GM19043 (cell line): ENCODE data around the gene PAFAH1B2.
"Not testable (repeated sequence)": the region's sequence is repeated elsewhere in the genome, so short reads cannot be mapped to it uniquely, and the experiment has no call there.

Source experiments
- ATAC-seq: cut with Tn5 transposase; IDR thresholded peaks from one replicate; pipeline ENCODE4 v1.9.1; 2021; ENCODE audit warnings: low read depth; ENCODE audit not compliant: unreplicated experiment

The PAFAH1B2 gene, protein sequence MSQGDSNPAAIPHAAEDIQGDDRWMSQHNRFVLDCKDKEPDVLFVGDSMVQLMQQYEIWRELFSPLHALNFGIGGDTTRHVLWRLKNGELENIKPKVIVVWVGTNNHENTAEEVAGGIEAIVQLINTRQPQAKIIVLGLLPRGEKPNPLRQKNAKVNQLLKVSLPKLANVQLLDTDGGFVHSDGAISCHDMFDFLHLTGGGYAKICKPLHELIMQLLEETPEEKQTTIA

DNA sequence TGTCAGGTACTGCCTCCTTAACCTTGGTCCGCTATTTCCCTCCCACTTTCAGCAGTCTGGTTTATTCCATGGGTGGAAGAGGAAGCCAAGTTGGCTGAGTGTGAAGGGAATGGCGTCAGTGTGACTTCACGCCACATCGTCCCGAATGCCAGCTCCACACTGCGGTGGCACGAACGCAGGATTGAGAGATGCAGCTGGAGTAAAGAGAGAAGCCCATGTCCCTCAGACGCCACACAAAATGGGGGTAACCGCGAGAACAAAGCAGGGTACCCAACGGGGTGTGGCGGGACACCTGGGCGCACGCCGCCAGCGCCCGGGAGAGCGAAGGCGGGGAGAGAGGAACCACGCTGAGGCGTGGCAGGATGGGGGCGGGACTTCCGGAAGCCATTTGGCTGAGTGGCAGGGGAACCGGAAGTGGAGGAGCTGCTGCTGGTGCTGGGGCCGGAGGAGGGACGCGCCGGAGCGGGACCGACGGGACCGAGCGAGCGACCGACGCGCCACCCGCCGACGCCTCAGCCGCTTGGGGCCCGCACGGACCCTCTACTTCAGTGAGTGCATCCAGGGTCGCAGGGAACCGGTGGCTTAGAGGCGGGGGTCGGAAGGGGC is at the start of gene PAFAH1B2:
PAFAH1B2 (plus strand) TSS at position 417 of the 606 bp plus-strand sequence. CDS start 8,161 bp downstream, outside the sequence.
- peak; percentile 93 for ATAC-seq

DNA sequence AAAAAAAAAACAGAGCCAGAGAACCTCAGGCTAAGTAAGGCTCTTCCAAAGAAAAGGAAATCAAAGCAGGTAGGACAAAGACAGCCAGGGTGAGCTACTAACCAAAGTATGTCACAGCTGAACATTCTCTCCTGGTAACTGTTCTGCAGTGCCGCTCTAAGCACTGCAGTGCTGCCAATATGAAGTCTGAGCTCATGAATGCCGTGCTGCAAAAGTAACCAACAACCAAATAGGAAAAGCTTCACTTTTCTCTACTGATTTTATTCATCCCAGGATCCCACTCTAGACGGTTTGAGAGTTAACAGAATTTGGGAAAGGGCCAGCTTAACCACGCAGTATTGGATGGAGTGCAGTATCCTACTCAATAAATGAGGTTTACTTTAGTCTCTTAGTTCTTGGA is 49.3 kb upstream of the PAFAH1B2 start:
- ATAC-seq: no peak

DNA sequence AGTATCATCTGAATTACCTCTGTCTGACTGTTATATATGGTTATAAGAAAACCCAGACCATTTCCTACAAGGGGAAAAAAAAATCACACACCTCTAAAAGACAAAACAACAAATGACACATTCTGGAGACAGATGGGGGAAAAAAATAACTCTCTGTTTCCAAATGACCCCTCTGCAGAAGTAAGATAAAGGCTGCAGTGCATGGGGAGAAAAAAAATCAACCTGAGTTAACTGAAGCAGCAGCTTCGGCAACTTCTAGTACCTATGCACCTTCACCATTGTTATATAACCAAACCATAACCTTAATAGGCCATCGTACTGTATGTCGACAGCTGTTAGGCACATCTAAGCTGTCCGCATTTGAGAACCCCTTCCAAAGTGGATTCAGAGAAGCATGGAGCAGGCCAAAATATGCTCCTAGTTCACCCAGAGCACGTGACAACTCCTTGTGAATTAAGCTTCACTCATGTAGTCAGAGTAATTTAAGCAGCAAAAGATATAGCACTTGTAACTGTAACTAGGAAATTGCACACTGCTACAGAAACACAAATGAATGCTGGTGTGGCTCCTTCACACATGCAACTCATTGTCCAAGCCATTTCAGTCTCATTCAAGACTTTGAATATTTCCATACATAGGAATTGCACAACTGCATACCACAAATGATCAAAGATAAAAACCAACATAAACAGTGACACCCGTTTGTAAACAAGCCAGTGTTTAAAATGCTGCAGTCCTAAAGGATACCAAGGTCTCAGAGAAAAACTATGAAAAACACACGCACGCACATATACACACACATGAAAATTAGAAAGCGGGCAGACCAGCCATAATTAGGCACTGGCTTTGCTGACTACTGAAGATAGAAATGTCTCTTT is 48.6 kb upstream of the PAFAH1B2 start:
- ATAC-seq: no peak

DNA sequence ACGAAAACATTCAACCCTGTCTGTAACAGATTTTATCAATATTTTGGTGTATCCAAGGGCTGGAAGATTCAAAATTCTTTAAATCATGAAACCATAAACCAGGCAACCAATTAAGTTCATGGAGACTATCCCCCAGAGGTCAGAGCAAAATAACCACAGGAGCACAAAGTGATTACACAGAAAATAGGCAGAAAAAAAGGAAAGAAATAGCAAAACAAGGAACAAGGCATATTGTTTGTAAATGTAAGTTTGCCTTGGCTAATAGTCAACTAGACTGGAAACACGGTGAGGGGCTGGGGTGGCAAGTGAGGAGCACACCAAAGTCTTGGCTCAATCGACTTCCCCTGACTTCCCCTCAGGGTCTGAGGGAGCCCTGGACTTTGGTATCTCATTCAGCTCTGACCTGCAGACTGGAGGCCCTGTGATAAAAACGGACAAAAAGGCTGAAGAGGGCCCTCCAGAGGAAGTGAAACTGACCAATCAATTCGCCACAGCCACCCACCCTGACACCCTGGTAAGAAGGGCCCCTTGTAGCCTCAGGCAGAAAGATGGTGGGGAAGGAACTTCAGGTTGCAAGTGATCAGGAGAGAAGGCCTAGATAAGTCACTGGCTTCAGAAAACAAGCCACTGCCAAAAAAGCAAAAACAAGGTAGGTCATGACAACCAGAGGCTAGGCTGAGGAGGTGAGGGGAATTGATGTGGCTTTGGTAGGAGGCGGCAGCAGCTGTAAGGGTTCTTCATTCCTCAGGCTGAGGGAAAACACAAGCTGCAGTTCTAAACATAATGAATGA is 47.7 kb upstream of the PAFAH1B2 start:
- no peak for ATAC-seq

DNA sequence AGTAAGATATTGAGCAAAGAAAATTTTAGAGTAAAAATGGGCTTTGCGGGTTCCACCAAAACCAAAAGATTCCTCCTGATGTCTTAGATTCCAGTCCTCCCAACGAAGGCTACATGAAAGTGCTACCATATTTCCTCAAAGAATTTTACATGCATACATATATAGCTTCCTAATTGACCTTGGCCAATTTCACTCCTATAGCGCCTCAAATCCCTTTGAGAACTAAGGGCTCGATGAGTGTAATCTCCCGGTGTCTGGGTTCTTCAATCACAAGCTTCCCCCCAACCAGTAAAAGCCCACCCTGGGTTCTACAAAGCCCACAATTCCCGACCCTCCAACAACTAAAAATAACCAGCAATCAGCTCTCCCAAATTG is 47.1 kb upstream of the PAFAH1B2 start:
- no peak for ATAC-seq

DNA sequence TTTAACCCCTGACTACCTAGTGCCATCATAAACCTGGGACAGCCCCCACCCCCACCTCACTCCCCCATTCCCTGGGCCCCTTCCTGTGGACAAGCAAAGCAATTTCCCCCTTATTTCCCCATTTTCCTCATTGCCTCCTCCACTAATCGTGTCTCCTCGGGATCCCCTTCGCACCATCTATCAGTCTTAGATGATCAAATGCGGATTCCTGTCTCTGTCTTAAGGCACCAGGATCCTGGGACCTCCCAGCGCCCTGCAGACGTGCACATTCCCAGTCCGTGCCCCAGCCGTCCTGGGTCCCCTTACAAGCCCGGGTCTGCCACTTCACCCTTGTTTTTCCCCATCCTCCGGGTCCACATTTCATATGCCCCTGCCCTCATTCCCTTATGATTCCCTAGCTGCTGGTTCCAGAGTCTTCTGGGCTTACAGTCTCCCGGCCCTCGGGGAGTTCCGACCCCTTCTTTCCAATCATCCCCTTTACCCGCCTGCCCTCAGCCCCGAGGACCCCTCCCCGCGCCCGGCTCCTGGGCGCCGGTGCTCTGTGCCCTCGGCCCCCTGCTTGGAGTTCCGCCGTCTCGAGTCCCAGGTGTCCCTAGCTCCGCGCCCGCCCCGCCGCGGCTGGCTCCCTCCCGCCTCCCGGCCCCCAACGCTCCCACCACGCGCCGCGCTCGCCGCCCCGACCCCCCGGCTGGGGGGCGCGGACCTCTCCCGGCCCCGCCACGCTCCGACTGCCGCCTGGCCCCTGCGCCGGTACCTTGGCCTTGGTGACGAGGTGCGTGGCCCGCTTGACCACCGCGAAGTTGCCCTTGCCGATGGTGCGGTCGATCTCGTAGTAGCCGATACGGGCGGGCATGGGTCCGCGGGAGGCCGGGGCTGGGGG is 46.5 kb upstream of the PAFAH1B2 start:
- peak; percentile 1 for ATAC-seq

DNA sequence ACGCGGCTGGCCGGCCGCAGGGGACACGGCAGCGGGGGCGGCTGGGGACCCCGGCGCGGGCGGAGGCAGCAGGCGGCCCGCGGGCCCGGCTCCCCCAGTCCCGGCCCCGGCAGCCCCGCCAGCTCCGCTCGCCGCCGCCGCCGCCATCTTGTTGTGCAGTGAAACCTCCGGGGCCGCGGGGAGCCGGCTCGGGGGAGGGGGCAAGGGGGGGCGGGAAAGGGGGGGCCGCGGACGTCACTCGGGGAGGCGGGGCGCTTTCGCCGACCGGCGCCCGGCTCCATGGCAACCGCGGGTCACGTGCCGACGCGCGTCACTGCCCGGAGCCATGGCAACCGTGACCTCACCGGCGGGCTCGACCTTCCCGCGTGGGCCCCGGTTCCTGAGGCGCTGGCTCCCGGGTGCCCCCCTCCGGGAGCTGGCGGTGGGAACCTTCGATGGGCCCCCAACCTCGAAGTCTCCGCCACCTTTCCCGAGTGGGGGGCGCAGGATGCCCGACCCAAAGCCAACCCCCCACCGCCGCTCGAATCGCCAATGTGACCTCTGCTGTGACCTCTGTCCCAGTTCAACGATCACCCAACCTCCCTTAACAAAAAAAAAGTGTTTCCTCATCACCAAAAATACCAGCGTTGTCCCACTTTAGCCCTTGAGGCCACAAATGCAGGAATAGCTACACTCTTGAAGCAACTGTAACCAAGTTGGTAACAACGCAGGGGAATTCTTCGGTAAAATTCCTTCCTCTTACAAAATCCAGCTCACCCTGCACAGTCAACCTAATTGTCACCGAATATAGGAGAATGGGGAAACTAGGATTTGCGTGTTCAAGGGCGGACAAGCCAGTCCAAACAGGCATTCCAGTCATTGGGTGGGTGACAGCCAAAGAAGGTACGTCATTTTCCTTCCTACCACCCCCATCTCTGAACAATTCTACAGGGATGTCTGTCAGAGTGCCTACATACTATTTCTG is 45.5 kb upstream of the PAFAH1B2 start, which contains the start of gene SIK3:
SIK3 (minus strand) TSS at position 160 of the 964 bp plus-strand sequence; CDS start at position 147, 13 bp downstream.
- ATAC-seq: peak; percentile 67

DNA sequence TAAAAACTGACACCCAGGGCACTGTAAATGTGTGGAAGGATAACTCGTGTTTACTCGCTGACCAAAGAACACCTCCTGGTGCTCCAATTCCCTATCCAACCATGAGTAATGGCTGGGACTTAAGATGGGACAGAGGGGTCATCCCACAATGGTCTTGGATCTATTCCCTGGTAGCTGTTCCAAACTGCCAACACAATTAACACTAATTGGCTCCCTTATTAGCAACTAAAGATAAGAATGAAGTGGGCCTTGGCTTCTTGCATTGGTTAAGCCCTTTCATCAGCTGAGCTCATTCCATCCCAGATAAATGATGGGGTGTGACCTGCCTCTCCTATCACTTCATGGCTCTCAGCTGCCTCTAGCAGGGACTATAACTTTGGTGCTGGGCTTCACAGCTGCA is 44.4 kb upstream of the PAFAH1B2 start:
- no peak for ATAC-seq

DNA sequence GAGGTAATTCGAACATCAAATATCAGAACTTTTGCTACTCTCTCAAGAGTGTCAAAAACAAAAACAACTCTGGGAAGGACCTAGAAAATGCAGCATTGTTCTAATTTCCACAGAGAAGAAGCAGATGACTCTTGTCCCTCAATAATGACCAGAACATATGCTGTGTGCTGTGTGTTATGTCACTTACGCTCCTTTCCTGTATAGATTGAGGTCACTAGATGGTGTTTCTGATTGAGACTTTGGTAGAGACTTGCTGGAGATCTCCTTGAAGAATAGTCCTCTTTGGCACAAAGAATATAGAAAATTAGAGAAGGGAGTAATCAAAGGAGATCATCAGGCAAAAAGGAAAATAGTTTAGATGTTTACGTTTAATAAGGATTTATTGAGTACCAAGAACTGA is 43.5 kb upstream of the PAFAH1B2 start:
- ATAC-seq: no peak

DNA sequence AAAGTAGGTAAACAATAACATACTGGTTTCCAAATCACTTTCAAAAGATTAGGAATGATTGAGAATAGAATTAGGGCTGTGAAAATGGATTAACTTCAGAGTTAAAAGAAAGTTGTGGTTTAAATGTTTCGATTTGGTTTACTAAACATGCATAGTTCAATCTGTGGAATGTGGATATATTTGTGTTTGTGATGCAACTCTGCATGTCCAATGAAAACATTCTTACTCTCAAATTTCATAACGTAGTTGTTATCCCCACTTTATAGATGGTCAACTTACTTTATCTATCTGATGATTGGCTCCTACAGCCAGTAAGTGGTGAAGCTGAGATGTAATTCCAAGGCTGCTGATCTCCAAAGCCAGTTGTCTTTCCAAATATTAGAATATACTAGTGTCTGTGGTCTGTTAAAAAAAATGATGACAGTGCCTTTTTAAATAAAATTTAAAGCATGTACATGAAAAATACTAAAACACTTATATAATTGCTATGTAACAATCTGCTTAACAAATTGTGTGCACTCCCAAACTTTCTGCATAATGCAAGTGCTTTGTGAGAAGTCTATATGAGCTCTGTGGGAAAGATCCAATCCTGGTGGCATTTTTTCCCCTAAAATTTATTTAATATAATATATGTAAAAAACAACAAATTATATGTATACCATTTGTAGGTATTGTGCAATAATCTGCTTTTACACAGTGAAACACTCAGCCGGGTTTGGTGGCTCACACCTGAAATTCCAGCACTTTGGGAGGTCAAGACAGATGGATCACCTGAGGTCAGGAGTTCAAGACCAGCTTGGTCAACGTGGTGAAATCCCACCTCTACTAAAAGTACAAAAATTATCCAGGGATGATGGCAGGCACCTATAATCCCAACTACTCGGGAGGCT is 36.1 kb upstream of the PAFAH1B2 start:
- no peak for ATAC-seq

DNA sequence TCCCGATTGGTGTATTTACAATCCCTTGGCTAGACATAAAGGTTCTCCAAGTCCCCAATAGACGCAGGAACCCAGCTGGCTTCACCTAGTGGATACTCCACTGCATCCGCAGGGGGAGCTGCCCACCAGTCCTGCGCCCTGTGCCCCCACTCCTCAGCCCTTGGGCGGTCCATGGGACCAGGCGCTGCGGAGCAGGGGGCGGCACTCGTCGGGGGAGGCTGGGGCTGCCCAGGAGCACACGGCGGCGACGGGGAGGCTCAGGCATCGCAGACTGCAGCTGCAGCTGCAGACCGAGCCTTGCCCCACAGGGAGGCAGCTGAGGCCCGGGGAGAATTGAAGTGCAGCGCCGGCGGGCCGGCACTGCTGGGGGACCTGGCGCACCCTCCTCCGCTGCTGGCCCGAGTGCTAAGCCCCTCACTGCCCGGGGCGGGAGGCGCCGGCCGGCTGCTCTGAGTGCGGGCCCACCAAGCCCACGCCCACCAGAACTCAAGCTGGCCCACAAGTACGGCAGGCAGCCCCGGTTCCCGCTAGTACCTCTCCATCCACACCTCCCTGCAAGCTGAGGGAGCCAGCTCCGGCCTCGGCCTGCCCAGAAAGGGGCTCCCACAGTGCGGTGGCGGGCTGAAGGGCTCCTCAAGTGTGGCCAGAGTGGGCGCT is 33.7 kb upstream of the PAFAH1B2 start:
- ATAC-seq: no peak

DNA sequence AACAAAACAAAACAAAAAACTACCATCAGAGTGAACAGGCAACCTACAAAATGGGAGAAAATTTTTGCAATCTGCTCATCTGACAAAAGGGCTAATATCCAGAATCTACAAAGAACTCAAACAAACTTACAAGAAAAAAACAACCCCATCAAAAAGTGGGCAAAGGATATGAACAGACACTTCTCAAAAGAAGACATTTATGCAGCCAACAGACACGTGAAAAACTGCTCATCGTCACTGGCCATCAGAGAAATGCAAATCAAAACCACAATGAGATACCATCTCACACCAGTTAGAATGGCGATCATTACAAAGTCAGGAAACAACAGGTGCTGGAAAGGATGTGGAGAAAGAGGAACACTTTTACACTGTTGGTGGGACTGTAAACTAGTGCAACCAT is 31.6 kb upstream of the PAFAH1B2 start:
- not testable (repeated sequence) for ATAC-seq

DNA sequence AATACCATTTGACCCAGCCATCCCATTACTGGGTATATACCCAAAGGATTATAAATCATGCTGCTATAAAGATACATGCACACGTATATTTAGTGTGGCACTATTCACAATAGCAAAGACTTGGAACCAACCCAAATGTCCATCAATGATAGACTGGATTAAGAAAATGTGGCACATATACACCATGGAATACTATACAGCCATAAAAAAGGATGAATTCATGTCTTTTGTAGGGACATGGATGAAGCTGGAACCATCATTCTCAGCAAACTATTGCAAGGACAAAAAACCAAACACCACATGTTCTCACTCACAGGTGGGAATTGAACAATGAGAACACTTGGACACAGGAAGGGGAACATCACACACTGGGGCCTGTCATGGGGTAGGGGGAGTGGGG is 31.1 kb upstream of the PAFAH1B2 start:
- ATAC-seq: not testable (repeated sequence)

DNA sequence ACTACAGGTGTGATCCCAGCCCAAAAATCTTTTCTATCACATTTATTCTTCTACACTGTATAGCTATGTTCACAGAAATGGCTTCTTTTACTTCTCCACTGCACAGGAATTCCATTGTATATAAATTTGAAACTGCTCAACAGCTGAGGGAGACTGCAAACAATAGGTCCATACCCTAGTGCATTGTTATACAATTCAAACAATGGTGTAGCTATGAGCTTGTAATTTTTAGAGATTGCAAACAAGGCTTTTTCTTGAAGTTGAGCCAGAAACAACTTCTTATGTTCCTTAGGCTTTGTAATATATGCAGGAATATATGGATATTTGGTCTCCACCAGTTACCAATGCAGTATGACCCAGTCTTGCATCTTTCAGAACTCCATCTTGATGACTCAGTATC is 26.4 kb upstream of the PAFAH1B2 start:
- no peak for ATAC-seq

DNA sequence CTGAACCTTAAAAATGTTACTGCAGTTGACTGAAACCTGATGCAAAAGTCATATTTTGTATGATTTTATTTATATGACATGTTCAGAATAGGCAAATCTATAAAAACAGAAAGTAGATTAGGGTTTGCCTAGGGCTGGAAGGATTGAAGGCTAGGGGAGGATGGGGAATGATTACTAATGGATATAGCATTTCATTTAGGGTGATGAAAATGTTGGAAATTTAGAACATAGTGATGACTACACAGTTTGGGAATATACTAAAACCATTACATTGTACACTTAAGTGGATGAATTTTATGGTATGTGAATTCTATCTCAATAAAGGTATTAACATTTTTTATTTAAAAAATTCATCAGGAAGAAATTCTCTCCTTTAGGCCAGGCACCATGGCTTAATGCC is 22.9 kb upstream of the PAFAH1B2 start:
- ATAC-seq: no peak

DNA sequence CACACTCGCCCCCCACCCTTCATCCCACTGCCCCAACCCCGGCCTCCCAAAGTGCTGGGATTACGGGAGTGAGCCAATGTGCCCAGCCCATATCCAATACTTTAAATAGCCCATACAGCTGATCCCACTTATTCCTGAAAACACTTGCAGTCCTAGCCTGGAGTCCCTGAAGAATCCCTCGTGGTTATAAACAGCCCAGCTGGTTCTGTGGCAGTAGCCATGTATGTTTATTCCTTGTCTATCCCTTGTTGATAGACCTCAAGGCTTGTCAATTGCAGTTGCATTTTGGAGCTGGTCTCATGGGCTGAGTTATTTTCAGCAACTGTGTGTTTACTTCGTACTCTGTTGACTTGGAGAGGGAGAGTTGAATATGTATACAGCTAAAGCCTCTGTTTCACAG is 21.5 kb upstream of the PAFAH1B2 start:
- no peak for ATAC-seq
